HG03045 (cell line): ENCODE measurements around the gene FBXO30.

ENCODE experiments used
- ATAC-seq: cut with Tn5 transposase; IDR thresholded peaks from one replicate; pipeline ENCODE4 v1.9.1; 2021; ENCODE audit warnings: mild to moderate bottlenecking, moderate library complexity; ENCODE audit not compliant: unreplicated experiment

The FBXO30 gene

DNA sequence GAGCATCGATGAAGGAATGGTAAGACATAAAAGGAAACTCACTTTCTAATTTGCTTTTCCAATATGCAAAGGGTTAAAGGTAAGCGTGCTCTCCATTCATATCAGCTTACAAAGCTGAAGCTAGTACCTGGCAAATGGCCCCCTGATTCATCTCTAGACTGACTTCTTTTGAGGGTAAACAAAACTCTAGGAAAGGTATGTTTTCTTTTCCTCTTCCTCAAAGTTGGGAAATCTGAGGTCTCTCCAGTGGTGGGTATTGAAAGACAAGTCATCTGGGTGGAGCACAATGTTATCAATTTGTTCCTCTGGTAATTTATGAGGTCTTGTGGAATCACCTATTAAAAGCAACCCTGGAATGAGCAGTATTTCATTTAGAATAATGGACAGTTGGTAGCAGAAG lies 7.9 kb upstream of the FBXO30 start:
- no peak for ATAC-seq

DNA sequence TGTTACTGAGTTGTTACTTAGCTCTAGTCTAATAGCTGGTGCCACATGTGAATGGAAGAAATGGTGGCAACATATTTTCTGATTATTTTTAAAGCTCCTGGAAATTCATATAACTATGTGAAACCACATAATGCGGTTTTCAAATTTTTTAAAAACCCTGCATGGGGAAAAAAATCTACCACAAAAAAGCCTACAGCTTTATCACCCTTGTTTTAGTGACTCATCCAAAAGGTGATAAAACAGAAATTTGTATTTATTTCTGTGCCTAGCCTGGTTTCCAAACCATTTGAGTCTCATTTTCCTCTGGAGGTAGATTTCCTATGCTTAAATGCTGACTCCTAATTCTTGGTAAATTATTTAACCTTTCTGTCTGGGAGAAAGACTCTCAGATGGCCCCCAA lies 5.4 kb upstream of the FBXO30 start:
- no peak for ATAC-seq

DNA sequence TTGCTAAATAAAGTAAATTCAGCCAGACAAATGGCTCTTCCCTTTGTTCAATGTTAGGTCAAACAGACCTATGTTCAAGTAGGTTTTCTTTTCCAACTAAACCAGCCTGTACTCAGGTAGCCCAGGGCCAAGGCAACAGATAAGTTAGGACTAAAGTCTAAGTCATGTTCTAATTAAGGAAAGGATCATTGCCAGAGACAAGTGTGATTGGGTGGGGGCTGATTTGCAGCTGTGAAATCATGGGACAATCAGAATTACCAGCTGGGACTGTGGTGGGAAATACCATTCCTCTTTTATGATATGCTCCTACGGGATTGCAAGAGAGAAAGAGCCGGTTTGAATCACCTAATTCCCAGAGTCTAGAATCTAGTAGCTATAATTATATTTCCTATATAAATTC lies 4.2 kb upstream of the FBXO30 start:
- ATAC-seq, result no peak

DNA sequence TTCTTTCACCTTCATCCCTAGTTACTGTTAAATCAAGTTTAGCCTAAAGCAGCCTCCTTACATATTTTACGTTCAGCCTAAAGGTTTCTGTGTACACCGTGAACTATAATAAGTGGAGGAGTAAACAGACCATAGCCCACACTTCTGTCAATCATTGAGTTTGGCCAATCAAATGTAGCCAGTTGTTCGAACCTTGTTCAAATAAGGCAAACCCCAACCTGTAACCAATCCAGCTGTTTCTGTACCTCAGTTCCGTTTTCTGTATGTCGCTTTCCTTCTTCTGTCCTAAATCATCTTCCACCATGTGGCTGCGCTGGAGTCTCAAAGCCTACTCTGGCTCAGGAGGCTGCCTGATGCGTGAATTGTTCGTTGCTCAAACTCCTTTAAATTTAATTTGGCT lies 1.8 kb upstream of the FBXO30 start:
- ATAC-seq, result no peak

DNA sequence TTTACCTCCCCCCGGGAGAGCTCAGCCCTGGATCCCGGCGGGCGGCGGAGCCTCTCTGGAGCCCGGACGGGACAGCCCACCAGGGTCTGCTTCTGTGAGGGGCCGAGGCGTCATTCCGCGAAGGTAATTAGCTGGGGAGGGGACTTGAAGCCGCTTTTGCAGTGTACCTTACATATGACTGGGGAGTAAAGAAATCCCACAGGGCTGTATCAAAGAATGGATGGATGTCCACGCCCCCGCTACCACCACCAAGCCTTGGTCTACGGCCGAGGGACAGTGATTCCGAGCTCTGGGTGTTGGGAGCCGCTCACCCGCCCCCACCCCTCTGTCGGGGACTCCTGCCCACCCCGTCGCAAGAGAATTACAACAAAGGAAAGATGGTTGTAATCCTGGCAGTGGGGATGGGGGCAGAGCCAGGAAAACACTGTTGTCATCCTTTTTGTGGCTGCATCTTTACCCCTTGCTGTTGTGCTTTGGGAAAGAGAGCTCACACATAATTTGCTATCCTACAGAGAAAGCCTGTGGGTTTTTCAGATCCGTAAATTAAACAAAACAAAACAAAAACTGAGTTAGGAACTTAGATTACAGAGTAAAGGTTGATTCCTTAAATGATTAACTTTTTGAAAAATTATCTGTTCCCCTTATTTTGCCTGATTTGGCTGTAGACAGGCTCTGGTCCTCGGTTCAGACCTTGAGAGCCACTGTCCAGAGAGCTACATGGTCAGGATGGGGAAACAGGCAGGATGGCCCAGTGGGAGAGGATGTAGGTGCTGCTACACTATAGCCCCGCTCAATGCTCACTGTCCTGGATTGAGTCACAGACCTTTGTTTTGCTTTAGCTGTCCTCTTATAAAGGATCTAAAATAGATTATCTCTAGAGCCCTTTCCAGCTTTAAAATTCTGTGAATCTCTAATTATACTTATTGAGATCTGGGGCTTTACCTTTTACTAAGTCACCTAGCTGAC lies 997 bp upstream of the FBXO30 start:
- peak; percentile 3 for ATAC-seq

DNA sequence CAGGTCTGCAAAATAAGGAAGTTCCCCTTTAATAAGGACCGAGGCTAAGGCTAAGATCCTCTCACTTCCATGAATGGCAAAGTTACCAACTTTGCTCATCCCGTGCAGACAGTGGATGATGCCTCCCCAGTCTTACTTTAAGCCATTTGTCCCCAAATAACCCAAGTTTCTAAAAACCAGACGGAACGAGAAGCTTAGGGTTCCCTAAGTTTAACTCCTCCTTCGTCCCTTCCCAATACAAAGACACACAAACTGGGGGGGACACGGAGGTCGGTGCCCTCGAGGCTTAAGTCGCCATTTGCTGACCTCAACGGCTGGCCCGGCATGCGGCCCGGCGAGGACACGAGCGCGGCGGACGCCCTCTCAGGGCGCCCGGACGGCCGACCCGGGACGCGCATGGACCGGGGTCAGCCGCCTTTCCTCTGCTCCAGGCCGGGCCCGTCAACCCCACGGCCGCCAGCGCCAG lies 527 bp downstream of the FBXO30 start:
- peak; percentile 22 for ATAC-seq

DNA sequence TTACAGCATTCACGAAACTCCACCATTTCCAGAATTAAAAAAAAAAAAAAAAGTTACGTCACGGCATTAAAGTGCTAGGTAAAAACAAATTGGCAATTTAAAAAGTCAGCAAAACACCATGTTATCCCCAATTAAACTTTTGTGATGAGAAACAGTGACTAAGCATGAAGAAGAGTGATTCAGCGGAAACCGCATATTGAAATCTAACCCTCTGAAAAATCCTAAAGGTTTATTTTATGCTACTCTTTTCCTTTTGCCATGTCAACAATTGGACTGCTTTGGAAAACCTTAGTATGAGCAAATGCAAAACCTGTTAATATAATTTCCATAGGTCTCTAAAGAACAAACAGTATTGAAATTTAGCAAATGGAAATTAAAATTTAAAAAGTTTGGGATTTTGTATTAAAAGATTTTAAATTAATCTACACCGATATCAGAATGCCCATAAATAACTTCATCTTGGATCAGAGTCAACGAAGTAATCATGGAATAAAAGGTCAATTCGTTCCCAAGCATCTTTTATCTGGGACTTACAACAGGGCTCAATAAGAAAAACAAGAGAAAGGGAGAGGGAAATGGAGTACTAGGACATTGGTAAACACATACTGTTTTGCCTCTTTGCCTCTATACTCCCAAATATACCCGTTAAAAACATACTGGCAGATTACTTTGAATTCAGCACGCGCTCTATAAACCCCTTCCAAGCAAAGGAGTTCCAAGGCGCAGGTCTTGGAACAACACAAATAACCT lies 1.1 kb downstream of the FBXO30 start:
- no peak for ATAC-seq

DNA sequence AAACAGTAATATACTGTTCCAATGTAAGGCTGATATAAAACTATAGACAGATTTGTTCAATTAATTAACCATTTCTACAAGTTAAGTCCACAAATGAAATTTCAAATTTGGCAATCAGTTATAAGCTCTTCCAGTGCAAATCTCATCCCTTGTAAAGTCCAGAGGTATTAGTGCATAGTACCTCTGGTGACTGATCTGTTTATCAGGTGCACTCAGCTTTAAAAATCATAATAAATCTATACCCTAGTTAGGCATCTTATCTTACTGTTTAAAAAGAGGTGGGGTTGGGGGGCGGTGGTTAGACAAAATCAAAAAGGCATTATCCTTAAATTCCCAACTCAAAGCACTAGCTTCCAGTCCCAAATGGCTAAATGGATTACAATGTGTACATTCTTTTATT lies 2.9 kb downstream of the FBXO30 start:
- no peak for ATAC-seq

DNA sequence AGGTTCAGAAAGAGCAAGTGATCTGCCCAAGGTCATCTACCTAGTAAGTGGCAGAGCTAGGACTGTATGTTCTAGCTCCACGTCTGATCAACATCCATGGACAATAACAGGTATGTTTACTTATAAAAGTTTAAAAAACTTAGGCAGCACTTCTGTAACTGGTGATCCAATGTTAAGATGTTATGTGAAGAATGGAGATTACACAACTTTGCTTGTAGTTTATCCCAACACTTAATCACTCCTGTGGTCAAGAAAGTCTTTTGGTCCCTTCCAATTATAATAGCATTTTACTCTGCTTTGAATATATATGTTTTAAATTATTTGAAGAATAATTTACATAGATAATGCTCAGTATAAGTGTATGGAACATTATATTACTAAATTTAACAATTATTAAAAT lies 4.8 kb downstream of the FBXO30 start:
- ATAC-seq, result no peak

DNA sequence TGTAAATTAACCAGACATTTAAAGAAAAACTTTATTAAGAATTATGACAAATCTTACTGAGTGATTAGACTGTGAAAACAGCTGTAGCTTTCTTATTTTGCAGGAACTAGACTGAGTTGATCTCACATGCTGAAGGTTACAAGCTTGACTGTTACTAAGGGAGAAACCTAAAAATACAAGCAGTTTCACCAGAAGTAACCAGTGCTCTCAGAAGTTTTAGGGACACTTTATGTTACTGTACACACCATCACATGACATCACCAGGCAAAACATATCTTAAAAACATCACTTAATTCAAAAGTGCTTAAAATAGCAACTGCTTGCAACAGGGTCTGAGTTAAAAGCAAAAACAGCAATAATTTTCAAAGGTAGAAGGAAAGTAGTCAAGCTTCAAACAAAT lies 5.4 kb downstream of the FBXO30 start:
- peak; percentile 71 for ATAC-seq

DNA sequence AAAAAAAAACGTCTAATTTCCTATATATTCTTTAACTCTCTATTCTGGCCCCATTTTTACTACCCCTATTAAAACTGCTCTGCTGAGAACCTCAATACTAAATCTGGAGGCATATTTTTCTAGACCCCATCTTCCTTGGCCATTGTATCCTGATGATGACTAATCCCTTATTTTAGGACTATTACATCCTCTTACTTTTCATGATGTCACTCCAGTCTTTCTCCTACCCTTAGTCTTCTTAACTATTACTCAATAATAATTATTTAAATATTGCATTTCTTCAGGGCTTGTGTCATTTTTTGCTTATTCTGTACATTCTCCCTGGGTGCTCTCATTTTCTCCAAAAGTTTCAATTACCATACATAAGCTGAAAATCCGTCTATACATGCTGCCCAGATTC lies 6.4 kb downstream of the FBXO30 start:
- no peak for ATAC-seq

DNA sequence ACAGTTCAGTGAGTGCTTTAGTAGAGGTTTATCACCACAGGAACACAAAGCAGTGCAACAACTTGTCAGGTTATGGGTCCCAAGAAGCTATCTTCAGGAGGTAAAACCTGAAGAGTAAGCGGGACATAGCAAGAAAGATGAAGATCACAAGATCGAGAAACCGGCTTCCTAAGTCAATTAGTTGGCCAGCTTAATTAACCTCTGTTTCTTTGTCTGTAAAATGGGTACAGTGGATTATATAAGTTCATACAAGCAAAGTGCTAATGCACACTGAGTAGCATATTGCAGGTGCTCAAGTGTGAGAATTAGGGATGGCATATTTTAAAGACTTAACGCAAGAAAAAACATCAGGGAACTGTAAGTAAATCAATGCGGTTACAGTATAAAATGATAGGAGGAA lies 12.5 kb downstream of the FBXO30 start:
- no peak for ATAC-seq

DNA sequence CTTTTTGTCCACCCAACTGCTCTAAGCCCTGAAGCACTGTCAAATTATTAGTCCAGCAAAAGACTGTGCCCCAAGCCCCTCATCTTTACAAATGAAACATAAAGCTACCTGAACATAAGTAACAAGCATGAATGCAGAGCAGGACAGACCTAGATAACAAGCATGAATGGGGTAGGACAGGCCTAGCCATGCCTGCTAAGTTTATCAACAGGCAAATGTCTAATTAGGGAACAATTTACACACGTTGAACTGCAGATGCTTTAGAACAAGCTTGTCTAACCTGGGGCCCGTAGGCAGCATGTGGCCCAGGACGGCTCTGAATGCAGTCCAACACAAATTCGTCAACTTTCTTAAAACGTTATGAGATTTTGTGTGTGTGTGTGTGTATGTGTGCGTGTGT lies 13.6 kb downstream of the FBXO30 start:
- ATAC-seq, result no peak

DNA sequence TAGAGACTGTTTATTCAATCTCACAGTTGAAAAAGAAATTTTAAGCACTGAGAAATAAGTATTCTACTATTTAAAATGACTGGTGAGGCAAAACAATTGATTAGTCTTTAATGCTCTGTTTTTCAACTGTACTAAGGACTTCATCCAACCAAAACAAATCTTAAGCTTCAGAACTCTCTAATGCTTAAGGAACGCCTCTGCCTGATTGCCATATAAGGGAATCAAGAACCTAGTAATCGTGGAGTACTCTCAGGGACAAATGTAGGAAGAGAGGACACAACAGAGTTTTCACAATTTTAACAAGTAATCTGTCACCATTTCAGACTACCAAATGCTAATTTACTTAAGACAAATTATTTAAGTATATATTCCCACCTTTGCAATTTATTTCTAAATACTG lies 16.1 kb downstream of the FBXO30 start:
- no peak for ATAC-seq

DNA sequence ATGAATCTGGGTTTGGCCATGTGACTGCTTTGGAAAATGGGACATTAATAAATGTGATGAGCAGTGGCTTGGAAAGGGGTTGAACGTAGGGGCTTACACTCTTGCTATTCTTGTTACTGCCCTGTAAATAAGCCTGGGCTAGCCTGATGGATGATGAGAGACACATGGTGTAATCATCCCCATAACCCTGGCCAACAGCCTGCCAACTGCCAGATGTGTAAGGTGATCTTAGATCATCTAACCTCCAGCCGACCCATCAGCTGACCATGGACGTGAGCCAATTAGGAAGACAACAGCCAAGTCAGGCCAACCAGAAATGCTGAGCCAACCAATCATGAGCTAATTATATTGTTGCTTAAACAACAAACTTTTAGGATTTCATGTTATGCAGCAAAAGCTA lies 25.2 kb downstream of the FBXO30 start:
- no peak for ATAC-seq

DNA sequence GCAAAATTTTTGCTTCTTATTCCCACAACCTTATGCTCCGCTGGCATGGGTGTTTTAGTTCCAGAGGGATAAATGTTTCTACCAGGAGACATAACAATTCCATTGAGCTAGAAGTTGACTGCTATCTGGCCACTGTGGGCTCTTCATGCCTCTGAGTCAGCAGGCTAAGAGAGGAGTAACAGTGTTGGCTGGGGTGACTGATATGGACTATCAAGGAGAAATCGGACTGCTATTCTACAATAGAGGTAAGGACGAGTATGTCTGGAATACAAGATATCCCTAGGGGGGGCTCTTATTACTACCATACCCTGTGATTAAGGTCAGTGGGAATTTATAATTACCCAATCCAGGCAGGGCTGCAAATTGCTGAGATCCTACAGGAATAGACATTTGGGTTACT lies 26.9 kb downstream of the FBXO30 start:
- no peak for ATAC-seq

DNA sequence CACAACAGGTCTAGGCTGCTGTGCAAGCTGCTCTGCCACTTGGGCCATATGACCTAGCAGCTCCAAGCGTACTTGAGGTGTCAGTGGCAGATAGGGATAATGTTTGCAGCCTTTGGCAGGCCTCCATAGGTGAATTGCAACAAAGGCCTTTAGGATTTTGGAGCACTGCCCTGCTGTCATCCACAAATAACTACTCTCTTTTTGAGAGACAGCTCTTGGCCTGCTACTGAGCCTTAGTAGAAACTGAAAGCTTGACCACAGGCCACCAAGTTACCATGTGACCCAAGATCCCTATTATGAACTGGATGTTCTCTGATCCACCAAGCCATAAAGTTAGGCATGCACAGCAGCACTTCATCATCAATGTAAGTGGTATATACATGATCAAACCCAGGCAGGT lies 29.9 kb downstream of the FBXO30 start:
- ATAC-seq, result peak; percentile 72

DNA sequence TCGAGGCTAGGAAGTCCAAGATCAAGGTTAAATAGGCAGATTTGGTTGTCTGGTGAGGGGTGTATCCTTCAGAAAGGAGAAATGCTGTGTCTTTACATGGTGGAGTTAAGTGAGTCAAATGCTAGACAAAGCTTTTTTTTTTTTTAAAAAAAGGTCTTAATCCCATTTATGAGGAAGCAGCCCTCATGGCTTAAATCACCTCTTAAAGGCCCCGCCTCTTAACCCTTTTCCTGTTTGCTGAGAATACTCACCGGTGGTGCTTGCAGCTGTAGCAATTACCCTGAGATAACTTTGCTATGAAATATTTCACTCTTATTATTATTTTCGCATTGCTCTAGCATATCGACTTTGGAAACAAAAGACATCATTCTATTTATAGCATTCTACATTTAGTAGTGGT lies 30.8 kb downstream of the FBXO30 start:
- no peak for ATAC-seq

DNA sequence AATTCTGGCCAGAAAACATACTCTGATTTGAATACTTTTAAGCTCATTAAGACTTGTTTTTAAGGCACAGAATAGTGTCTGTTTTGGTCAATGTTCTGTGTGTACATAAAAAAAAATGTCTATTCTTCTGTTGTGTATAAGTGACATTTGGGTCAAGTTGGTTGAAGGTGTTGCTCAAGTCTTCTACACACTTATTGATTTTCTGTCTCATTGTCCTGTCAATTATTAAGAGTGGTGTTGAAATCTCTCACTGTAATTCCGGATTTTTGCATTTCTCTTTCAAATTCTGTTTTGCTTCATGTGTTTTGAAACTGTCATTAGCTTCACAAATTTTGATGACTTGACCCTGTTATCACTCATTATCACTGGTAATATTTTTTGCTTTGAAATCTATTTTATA lies 41.7 kb downstream of the FBXO30 start:
- no peak for ATAC-seq

DNA sequence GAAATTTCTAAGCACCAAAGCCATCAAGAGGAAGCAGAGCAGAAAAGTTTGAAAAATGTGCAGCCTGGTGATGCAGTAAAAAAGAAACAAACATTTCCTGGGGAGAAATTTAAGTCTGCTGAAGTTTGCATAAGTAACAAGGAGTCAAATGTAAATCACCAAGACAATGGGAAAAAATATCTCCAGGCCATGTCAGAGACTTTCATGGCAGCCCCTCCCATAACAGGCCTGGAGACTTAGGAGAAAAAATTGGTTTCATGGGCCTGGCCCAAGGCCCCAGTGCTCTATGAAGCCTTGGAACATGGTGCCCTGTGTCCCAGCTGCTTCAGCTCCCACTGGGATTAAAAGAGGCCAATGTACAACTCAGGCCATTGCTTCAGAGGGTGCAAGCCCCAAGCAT lies 49.1 kb downstream of the FBXO30 start:
- no peak for ATAC-seq

DNA sequence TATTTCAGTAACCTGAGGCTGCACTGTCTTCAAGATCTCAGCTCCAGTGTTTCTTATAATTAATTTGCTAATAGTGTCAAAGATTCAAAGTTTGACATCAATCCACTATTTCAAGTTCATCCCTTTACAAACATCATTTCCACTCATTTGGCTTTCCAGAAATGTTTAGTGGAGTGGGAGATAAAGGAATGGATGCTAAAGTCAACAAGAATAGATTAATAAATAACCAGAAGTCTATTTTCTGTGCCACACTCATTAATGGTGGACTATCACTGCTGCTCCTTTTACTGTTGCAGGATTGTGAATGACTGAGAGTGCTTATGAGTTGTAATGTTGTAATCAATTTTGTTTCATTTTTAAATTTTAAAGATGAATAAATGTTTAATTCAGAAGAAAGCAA lies 50.9 kb downstream of the FBXO30 start:
- no peak for ATAC-seq

DNA sequence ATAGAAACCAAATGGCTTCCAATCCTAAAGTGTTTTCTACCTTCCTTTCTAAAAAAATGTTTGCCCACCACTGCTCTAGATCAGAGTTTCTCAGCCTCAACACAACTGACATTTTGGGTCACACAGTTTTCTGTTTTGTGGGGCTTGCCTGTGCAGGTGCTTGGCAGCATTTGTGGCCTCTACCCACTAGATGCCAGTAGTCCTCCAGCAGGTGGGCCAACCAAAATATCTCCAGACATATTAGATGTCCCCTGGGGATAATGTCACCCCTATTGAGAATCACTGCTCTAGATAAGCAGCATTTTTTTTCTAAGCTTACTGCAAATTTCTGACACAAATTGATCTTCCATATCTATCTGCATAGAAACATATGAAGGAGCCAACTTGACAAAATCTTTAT lies 53.0 kb downstream of the FBXO30 start:
- ATAC-seq, result no peak
